Uterus (tissue), 2 donors: ENCODE measurements around the gene DHDH.

ENCODE experiments used
- POLR2A ChIP-seq, 2 donors: fragments of 450-650 bp; IDR thresholded peaks; one replicate each; pipeline ENCODE4 v1.6.1; 2016; ENCODE audit warnings: antibody characterized with exemption in 2 of 2, mild to moderate bottlenecking in 1 of 2, moderate library complexity in 1 of 2
- TF ChIP-seq, protein P1 (sequence below), 4 experiments: fragments of 200-600 bp in 2 of 4; fragments of 450-650 bp in 2 of 4; sonication (generic) in 2 of 4; IDR thresholded peaks; one replicate each; pipeline ENCODE4 v1.5.1; 2016 to 2019; ENCODE audit warnings: antibody characterized with exemption in 4 of 4, mild to moderate bottlenecking in 2 of 4, moderate library complexity in 1 of 4

DNA sequence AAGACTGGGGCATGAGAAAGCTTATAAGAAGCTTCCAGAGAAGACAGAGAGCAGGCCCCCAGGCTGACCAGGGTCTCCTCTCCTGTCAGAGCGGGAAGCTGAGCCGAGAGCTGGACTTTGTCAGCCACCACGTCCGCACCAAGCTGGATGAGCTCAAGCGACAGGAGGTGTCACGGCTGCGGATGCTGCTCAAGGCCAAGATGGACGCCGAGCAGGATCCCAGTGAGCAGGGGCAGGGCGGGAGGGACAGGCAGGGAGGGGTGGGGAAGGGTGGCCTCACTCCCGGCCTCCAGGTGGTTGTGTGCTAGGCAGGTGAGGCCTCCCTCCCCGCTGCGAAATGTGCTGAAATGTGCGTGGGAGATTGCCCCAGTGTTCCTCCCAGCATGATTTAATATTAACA is 27.8 kb upstream of the DHDH start:
- TF ChIP-seq, protein P1, sequence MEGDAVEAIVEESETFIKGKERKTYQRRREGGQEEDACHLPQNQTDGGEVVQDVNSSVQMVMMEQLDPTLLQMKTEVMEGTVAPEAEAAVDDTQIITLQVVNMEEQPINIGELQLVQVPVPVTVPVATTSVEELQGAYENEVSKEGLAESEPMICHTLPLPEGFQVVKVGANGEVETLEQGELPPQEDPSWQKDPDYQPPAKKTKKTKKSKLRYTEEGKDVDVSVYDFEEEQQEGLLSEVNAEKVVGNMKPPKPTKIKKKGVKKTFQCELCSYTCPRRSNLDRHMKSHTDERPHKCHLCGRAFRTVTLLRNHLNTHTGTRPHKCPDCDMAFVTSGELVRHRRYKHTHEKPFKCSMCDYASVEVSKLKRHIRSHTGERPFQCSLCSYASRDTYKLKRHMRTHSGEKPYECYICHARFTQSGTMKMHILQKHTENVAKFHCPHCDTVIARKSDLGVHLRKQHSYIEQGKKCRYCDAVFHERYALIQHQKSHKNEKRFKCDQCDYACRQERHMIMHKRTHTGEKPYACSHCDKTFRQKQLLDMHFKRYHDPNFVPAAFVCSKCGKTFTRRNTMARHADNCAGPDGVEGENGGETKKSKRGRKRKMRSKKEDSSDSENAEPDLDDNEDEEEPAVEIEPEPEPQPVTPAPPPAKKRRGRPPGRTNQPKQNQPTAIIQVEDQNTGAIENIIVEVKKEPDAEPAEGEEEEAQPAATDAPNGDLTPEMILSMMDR (IDR thresholded peaks at IDR 0.05), result no peak
- no peak for TF ChIP-seq POLR2A (IDR thresholded peaks at IDR 0.05)
